ENCODE data around the gene PRTFDC1.

PRTFDC1 gene

DNA sequence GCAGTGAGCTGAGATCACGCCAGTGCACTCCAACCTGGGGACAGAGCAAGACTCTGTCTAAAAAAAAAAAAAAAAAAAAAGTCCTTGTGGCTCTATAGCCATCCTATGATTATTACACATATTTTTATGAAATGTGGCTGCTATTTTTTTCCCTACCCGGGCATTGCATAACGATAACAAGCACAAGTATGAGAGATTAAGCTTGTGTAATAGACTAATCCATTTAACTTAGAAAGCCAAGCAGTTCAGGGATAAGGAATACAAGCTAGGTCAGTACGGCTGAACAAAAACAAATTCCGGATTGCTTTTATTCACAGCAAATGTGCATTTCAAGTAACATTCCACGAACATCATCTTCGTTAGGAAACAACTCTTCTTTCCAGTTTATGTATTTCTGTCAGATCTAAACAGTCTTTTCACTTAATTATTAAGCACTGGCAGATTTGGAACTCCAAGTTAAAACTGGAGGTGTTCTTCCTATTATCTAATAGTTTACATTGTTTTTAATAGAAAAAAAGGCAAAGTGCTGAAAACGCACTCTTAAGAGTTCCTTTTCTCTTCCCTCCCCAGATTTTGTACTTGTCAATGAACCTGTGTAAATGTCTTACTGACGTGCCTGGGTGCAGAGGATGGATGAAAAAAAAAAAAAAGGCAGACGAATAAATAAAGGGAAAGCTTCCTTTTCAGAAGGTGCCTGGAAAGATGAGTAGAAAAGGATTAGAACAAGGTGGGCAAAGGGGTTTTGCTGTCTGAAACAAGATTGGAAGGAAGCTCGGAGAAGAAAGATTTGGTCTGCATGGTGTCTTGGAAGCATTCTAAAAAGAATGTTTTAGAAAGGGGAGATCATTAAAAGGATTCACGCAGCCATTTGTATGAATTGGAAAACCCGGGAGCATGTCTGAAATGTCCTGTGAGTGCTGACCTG is 81.1 kb downstream of the PRTFDC1 start:
- H3K9me3 ChIP-seq (replicated peaks; ENCODE audit: insufficient read depth, low read length), result no peaks in the 10 kb centered on the region; the same call in 1 of the 2 replicates
- H2AFZ ChIP-seq (ENCODE audit: low read length), result no peak overlapping the region
- H3K79me2 ChIP-seq (ENCODE audit: low read length), result no peaks in the 10 kb centered on the region
- no peak overlapping the region for H3K4me2 ChIP-seq (ENCODE audit: low read depth, low read length)
- H3K36me3 ChIP-seq (replicated peaks; ENCODE audit: insufficient read depth, low read length), result no peaks in the 10 kb centered on the region
- no peak overlapping the region for H3K27ac ChIP-seq (ENCODE audit: low read length)
- TF ChIP-seq EZH2phosphoT487 (IDR thresholded peaks at IDR 0.05; ENCODE audit: low read length) (no peak), CTCF (IDR thresholded peaks at IDR 0.05; ENCODE audit: low read length) (no peak), EZH2 (optimal IDR thresholded peaks at IDR 0.05; ENCODE audit: low read depth, low read length) (no peak)
- no peak overlapping the region for H3K9ac ChIP-seq (ENCODE audit: low read length)
- H3K27me3 ChIP-seq (replicated peaks; ENCODE audit: insufficient read depth, low read length), result no peaks in the 10 kb centered on the region
- peaks cover 9% of the 10 kb centered on the region for H3K4me1 ChIP-seq (ENCODE audit: low read length)
- H4K20me1 ChIP-seq (ENCODE audit: insufficient read depth, low read length), result no peaks in the 10 kb centered on the region
- H3K4me3 ChIP-seq (ENCODE audit: low read length), result no peak overlapping the region
- H3K9me2 ChIP-seq (replicated peaks; ENCODE audit: insufficient read depth, low read length), result no peaks in the 10 kb centered on the region
- DNase-seq, result no peak
- H3F3A ChIP-seq (ENCODE audit: insufficient read depth, low read length), result no peaks in the 10 kb centered on the region

- H3K9me2 ChIP-seq (replicated peaks; ENCODE audit: insufficient read depth, low read length), result no peaks in the 10 kb centered on the region
- no peaks in the 10 kb centered on the region for H3F3A ChIP-seq (ENCODE audit: insufficient read depth, low read length)
- peaks cover 9% of the 10 kb centered on the region for H3K4me1 ChIP-seq (ENCODE audit: low read length)
- no peaks in the 10 kb centered on the region for H3K36me3 ChIP-seq (replicated peaks; ENCODE audit: insufficient read depth, low read length)
- no peak for DNase-seq
- no peak overlapping the region for H3K4me2 ChIP-seq (ENCODE audit: low read depth, low read length)
- TF ChIP-seq EZH2 (optimal IDR thresholded peaks at IDR 0.05; ENCODE audit: low read depth, low read length) (no peak), CTCF (IDR thresholded peaks at IDR 0.05; ENCODE audit: low read length) (no peak), EZH2phosphoT487 (IDR thresholded peaks at IDR 0.05; ENCODE audit: low read length) (no peak)
- H3K9me3 ChIP-seq (replicated peaks; ENCODE audit: insufficient read depth, low read length), result no peaks in the 10 kb centered on the region
- no peak overlapping the region for H3K4me3 ChIP-seq (ENCODE audit: low read length)
- no peaks in the 10 kb centered on the region for H3K79me2 ChIP-seq (ENCODE audit: low read length)
- H2AFZ ChIP-seq (ENCODE audit: low read length), result no peak overlapping the region
- no peaks in the 10 kb centered on the region for H4K20me1 ChIP-seq (ENCODE audit: insufficient read depth, low read length)
- H3K27me3 ChIP-seq (replicated peaks; ENCODE audit: insufficient read depth, low read length), result no peaks in the 10 kb centered on the region
- H3K9ac ChIP-seq (ENCODE audit: low read length), result no peak overlapping the region
- H3K27ac ChIP-seq (ENCODE audit: low read length), result no peak overlapping the region
These were observed 82.9 kb downstream of the PRTFDC1 start for GRCh38 chr10:24869354-24870015.

GRCh38 chr10:24866604-24867583 is 85.5 kb downstream of the PRTFDC1 start:
- Histone ChIP-seq H3K9me2 (replicated peaks; ENCODE audit: insufficient read depth, low read length) (no peaks in the 10 kb centered on the region), H3K4me1 (ENCODE audit: low read length) (no peaks in the 10 kb centered on the region), H3K4me2 (ENCODE audit: low read depth, low read length) (no peak overlapping the region), H2AFZ (ENCODE audit: low read length) (no peak overlapping the region), H3F3A (ENCODE audit: insufficient read depth, low read length) (no peaks in the 10 kb centered on the region), H4K20me1 (ENCODE audit: insufficient read depth, low read length) (no peaks in the 10 kb centered on the region), H3K9ac (ENCODE audit: low read length) (no peak overlapping the region), H3K79me2 (ENCODE audit: low read length) (no peaks in the 10 kb centered on the region), H3K36me3 (replicated peaks; ENCODE audit: insufficient read depth, low read length) (no peaks in the 10 kb centered on the region), H3K9me3 (replicated peaks; ENCODE audit: insufficient read depth, low read length) (no peaks in the 10 kb centered on the region), H3K27me3 (replicated peaks; ENCODE audit: insufficient read depth, low read length) (no peaks in the 10 kb centered on the region), H3K4me3 (ENCODE audit: low read length) (no peak overlapping the region), H3K27ac (ENCODE audit: low read length) (no peak overlapping the region)
- TF ChIP-seq CTCF (IDR thresholded peaks at IDR 0.05; ENCODE audit: low read length) (no peak), EZH2phosphoT487 (IDR thresholded peaks at IDR 0.05; ENCODE audit: low read length) (no peak), EZH2 (optimal IDR thresholded peaks at IDR 0.05; ENCODE audit: low read depth, low read length) (no peak)
- no peak for DNase-seq
